Fibroblast of lung (primary cell): ENCODE data around the gene TMEM179. TPM values are rescaled to one million over a fixed set of nuclear protein-coding genes. Genes with fewer than 3 reads are reported as not detected.

Experiments used
- DNase-seq, 2 donors: peaks; one replicate each; pipeline versions ENCODE4 v3.0.0 to v3.0.0-alpha.2; 2010; ENCODE audit warnings: low read depth in 2 of 2
- H2AFZ ChIP-seq: 2 replicates; pipeline ENCODE4 v1.5.1; 2012; ENCODE audit warnings: low read length, control low read depth, inconsistent platforms
- H3K27ac ChIP-seq: 2 replicates; pipeline ENCODE4 v1.5.1; 2011; ENCODE audit warnings: low read length, control low read depth; ENCODE audit not compliant: insufficient read depth
- H3K27me3 ChIP-seq: 2 replicates; pipeline ENCODE4 v1.5.1; 2011; ENCODE audit warnings: mild to moderate bottlenecking, low read length; ENCODE audit not compliant: control insufficient read depth, insufficient read depth
- H3K36me3 ChIP-seq: 2 replicates; pipeline ENCODE4 v1.5.1; 2011; ENCODE audit warnings: low read length; ENCODE audit not compliant: control insufficient read depth, insufficient read depth
- H3K4me1 ChIP-seq: 2 replicates; pipeline ENCODE4 v1.5.1; 2011; ENCODE audit warnings: low read length; ENCODE audit not compliant: control insufficient read depth, insufficient read depth; ENCODE audit errors: extremely low read depth
- H3K4me2 ChIP-seq: 2 replicates; pipeline ENCODE4 v1.5.1; 2011; ENCODE audit warnings: low read length, control low read depth; ENCODE audit not compliant: insufficient read depth; ENCODE audit errors: extremely low read depth
- H3K4me3 ChIP-seq, 4 experiments: fragments of 200-600 bp in 1 of 4; sonication (generic) in 1 of 4; replicated peaks in 1 of 4; 2 replicates each; pipeline ENCODE4 v1.5.1; 2011 to 2016; ENCODE audit warnings: low read length in 4 of 4, low read depth in 3 of 4, mild to moderate bottlenecking in 3 of 4, control low read depth in 2 of 4, inconsistent platforms in 1 of 4, mixed read lengths in 1 of 4; ENCODE audit not compliant: insufficient read depth in 1 of 4; ENCODE audit errors: control extremely low read depth in 1 of 4
- H3K79me2 ChIP-seq: 2 replicates; pipeline ENCODE4 v1.5.1; 2012; ENCODE audit warnings: mild to moderate bottlenecking, low read length, inconsistent platforms; ENCODE audit not compliant: control insufficient read depth, insufficient read depth
- H3K9ac ChIP-seq: 2 replicates; pipeline ENCODE4 v1.5.1; 2011; ENCODE audit warnings: mild to moderate bottlenecking, low read length, control low read depth; ENCODE audit not compliant: insufficient read depth
- H3K9me3 ChIP-seq: 2 replicates; pipeline ENCODE4 v1.5.1; 2012; ENCODE audit warnings: low read depth, low read length; ENCODE audit not compliant: control insufficient read depth, insufficient read depth
- H4K20me1 ChIP-seq: 2 replicates; pipeline ENCODE4 v1.5.1; 2011; ENCODE audit warnings: low read length; ENCODE audit not compliant: control insufficient read depth, insufficient read depth; ENCODE audit errors: extremely low read depth
- EZH2 ChIP-seq: IDR thresholded peaks from 2 replicates; pipeline ENCODE4 v1.5.1; 2012; ENCODE audit warnings: low read length, control low read depth, mild to moderate bottlenecking; ENCODE audit errors: missing control alignments
- polyA plus RNA-seq, 2 donors: library from polyadenylated mRNA; depleted of rRNA in 1 of 2; stranded (reverse) in 1 of 2; unstranded in 1 of 2; fragments of >200 nt; gene quantifications; 2 replicates each; pipeline ENCODE4 v1.2.1, GENCODE V29; 2011 to 2012; ENCODE audit warnings: missing spikeins in 1 of 2
- total RNA-seq: library from RNA; depleted of rRNA; stranded (reverse); fragments of >200 nt; gene quantifications from 2 replicates; pipeline ENCODE4 v1.2.1, GENCODE V29; 2014
- TF ChIP-seq, protein P1 (sequence below), 2 donors: IDR thresholded peaks in 1 of 2; conservative IDR thresholded peaks in 1 of 2; 1 replicate in 1 of 2; 2 replicates in 1 of 2; pipeline ENCODE4 v1.5.1; 2011 to 2012; ENCODE audit warnings: low read length in 2 of 2, control low read depth in 1 of 2, inconsistent platforms in 1 of 2, low read depth in 1 of 2, mild to moderate bottlenecking in 1 of 2

The TMEM179 gene
- total and polyA plus RNA-seq, 2 donors (not counting 1 experiment from before 2014, with no cell fraction given), result under 0.01 to 0.03 TPM

DNA sequence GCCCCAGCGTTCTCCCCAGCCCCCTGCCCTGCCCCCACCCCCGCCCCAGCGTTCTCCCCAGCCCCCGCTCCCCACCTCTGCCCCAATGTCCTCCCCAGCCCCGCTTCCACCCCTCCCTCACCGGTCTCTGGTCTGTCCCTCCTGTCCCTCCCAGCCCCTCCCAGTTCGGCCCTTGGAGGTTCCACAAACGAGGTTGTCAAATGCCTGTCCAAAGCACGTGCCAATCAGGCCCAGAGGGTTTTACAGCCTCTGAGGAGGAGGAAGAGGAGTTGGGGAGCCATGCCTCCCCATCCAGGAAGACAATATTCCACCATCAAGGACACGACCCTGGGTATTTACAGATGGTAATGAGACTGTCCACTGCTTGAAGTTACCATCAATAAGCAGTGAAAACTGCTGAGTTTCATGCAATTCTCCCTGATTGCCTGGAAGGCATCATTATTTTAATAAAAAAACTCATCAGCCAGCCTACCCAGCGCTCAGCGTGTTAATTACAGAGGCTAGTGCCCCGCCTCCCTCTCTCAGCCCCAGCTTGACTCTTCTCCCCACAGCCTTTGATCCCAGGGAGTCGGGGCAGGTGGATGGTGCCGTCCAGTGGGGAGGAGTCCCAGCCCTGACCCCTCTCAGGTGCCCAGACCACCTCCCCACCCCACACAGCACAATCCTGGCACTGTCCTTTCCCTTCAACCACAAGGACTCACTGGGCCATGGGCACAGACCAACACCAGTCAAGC, 55.6 kb downstream of the TMEM179 start:
- no peaks in the 10 kb centered on the region for H3K79me2 ChIP-seq
- no peak overlapping the region for H2AFZ ChIP-seq
- no peaks in the 10 kb centered on the region for H3K36me3 ChIP-seq
- no peak overlapping the region for H3K4me3 ChIP-seq
- DNase-seq, result no peak
- H3K9me3 ChIP-seq, result no peaks in the 10 kb centered on the region
- TF ChIP-seq, protein P1, sequence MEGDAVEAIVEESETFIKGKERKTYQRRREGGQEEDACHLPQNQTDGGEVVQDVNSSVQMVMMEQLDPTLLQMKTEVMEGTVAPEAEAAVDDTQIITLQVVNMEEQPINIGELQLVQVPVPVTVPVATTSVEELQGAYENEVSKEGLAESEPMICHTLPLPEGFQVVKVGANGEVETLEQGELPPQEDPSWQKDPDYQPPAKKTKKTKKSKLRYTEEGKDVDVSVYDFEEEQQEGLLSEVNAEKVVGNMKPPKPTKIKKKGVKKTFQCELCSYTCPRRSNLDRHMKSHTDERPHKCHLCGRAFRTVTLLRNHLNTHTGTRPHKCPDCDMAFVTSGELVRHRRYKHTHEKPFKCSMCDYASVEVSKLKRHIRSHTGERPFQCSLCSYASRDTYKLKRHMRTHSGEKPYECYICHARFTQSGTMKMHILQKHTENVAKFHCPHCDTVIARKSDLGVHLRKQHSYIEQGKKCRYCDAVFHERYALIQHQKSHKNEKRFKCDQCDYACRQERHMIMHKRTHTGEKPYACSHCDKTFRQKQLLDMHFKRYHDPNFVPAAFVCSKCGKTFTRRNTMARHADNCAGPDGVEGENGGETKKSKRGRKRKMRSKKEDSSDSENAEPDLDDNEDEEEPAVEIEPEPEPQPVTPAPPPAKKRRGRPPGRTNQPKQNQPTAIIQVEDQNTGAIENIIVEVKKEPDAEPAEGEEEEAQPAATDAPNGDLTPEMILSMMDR (conservative IDR thresholded peaks at IDR 0.05 in 1 of 2, IDR thresholded peaks at IDR 0.05 in 1 of 2; ENCODE audit: low read depth in 1 of 2, low read length in 2 of 2), result no peak
- no peak for TF ChIP-seq EZH2
- H3K4me1 ChIP-seq, result no peaks in the 10 kb centered on the region
- no peaks in the 10 kb centered on the region for H3K27me3 ChIP-seq
- H3K4me2 ChIP-seq, result no peak overlapping the region
- H3K9ac ChIP-seq, result no peak overlapping the region
- no peak overlapping the region for H3K27ac ChIP-seq
- no peaks in the 10 kb centered on the region for H4K20me1 ChIP-seq

DNA sequence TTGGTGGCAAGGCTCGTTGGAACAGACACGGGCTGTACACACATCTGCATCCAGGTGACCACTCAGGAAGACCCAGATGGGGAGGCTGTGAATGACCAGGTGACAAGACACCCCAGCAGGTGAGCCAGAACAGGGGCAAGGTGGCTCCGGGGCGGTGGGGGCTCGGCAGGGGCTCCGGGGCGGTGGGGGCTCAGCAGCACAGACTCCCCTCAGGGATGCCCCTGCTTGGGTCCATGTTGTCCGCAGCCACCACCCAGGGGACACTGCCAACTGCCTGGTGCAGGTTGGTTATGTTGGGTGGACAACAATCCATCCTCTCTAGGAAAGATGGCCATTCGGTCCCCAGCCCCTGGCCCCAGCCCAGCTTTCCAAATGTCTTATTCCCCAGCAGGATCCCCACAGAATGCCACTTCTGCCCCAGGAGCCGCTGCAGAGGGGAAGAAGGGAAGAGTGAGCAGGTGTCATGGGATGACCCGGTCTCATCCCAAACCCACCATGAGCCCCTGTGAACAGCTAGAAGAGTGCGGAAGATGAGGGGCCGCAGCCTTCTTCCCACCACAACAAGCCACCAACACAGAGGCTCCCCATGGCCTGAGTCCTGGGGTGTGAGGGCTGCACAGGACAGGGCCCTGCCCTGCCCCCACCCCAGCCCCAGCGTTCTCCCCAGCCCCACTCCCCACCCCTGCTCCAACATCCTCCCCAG, 56.4 kb downstream of the TMEM179 start:
- H4K20me1 ChIP-seq, result no peaks in the 10 kb centered on the region
- no peaks in the 10 kb centered on the region for H3K36me3 ChIP-seq
- H3K4me3 ChIP-seq, result no peak overlapping the region
- no peaks in the 10 kb centered on the region for H3K4me1 ChIP-seq
- H3K79me2 ChIP-seq, result no peaks in the 10 kb centered on the region
- no peak overlapping the region for H2AFZ ChIP-seq
- DNase-seq, result no peak
- H3K4me2 ChIP-seq, result no peak overlapping the region
- TF ChIP-seq EZH2, result no peak
- TF ChIP-seq, protein P1 (conservative IDR thresholded peaks at IDR 0.05 in 1 of 2, IDR thresholded peaks at IDR 0.05 in 1 of 2; ENCODE audit: low read depth in 1 of 2, low read length in 2 of 2), result no peak
- H3K9me3 ChIP-seq, result no peaks in the 10 kb centered on the region
- H3K27ac ChIP-seq, result no peak overlapping the region
- H3K27me3 ChIP-seq, result no peaks in the 10 kb centered on the region
- H3K9ac ChIP-seq, result no peak overlapping the region

DNA sequence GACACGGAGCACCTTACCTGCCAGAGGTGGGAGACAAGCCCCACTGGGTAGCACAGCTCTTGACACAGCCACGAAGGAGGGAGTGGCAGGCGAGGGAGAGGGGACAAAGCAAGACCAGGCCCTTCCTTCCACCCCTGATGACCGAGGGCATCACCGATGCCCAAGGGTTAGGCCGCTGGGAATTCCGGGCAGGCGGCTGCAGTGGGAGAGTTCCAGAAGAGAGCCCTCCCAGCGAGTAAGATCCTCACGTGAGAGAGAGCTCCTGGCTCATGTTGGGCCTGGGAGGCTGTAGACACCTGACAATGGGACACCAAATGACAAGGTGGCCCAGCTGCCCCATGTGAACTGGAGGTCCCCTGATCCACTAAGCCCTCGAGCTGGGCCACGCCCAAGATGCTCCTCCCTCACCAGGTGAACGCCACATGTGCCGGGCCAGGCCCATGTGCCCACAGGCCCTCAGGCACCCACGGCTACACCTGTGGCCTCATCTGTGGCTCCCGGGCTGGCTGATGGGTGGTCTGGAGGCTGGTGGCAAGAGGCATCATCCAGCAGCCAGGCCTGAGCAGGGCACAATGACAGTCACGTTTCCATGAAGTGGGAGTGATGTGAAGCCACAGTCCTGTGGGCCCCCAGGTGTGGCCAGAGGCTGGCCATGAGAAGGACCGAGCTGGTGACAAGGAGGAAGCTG, 57.1 kb downstream of the TMEM179 start:
- DNase-seq, result no peak
- no peaks in the 10 kb centered on the region for H3K36me3 ChIP-seq
- no peak overlapping the region for H3K4me3 ChIP-seq
- H3K4me2 ChIP-seq, result no peak overlapping the region
- H4K20me1 ChIP-seq, result no peaks in the 10 kb centered on the region
- no peaks in the 10 kb centered on the region for H3K27me3 ChIP-seq
- H2AFZ ChIP-seq, result no peak overlapping the region
- no peak overlapping the region for H3K9ac ChIP-seq
- no peaks in the 10 kb centered on the region for H3K79me2 ChIP-seq
- no peaks in the 10 kb centered on the region for H3K9me3 ChIP-seq
- no peaks in the 10 kb centered on the region for H3K4me1 ChIP-seq
- TF ChIP-seq, protein P1 (conservative IDR thresholded peaks at IDR 0.05 in 1 of 2, IDR thresholded peaks at IDR 0.05 in 1 of 2; ENCODE audit: low read depth in 1 of 2, low read length in 2 of 2), result no peak
- H3K27ac ChIP-seq, result no peak overlapping the region
